K562 (cell line): ENCODE results near the gene STX11. TPM values are rescaled to one million over a fixed set of nuclear protein-coding genes. Genes with fewer than 3 reads are reported as not detected.

ENCODE experiments used
- ATAC-seq: fragments of 200-7000 bp; cut with Tn5 transposase; 3 replicates; pipeline ENCODE4 v1.9.1; 2020; ENCODE audit warnings: moderate library complexity
- BruUV-seq: library from RNA; stranded (reverse); fragments of 400-500 nt; replicated peaks from 2 replicates; lab custom pipeline; 2021; lab: Mats Ljungman, UMichigan
- CTCF ChIA-PET: fragments of 300-600 bp; formaldehyde crosslinking; extraction: SDS; loops from one replicate; lab custom pipeline; 2021; ENCODE audit warnings: low intra/inter-chr PET ratio; lab: Yijun Ruan, JAX
- POLR2A ChIA-PET: fragments of 300-600, 350-650 bp; sonication (Branson Sonifier 250); formaldehyde crosslinking; extraction: SDS; loops from one replicate; lab custom pipeline; 2021; ENCODE audit warnings: antibody characterized with exemption, inconsistent platforms; lab: Yijun Ruan, JAX
- DNase-seq, 4 experiments: peaks; one replicate each; pipeline versions ENCODE4 v3.0.0 to v3.0.0-alpha.2; 2011 to 2018; ENCODE audit warnings: low spot score in 3 of 4, mixed read lengths in 3 of 4; ENCODE audit errors: extremely low read depth in 1 of 4
- FAIRE-seq: peaks from 2 replicates; lab custom pipeline; 2011; peaks lifted over from hg19 to GRCh38; lab: Jason Lieb, UNC
- H2AFZ ChIP-seq: 2 replicates; pipeline ENCODE4 v1.6.0; 2011; ENCODE audit warnings: low read depth, low read length, control low read depth, inconsistent platforms
- H3K27ac ChIP-seq: fragments of 200-600 bp; 3 replicates; pipeline ENCODE4 v1.8.0; 2011; ENCODE audit warnings: low read depth, mild to moderate bottlenecking, control low read depth, inconsistent platforms, low read length, moderate library complexity, mixed read lengths; ENCODE audit errors: extremely low read depth
- H3K27me3 ChIP-seq, 2 experiments: fragments of 300-600 bp in 1 of 2; 2 replicates in 1 of 2; 3 replicates in 1 of 2; pipeline versions ENCODE4 v1.6.0 to v1.8.0; 2011; ENCODE audit warnings: inconsistent platforms in 2 of 2, low read length in 2 of 2, mild to moderate bottlenecking in 1 of 2, mixed read lengths in 1 of 2, moderate library complexity in 1 of 2; ENCODE audit not compliant: control insufficient read depth in 2 of 2, insufficient read depth in 2 of 2
- H3K36me3 ChIP-seq: fragments of 300-600 bp; 3 replicates; pipeline ENCODE4 v1.8.0; 2011; ENCODE audit warnings: mild to moderate bottlenecking, low read length, inconsistent platforms; ENCODE audit not compliant: control insufficient read depth, insufficient read depth
- H3K4me1 ChIP-seq, 2 experiments: fragments of 200-600 bp in 1 of 2; replicated peaks in 1 of 2; 2 replicates in 1 of 2; 3 replicates in 1 of 2; pipeline versions ENCODE4 v1.5.1 to v1.8.0; 2011; ENCODE audit warnings: inconsistent platforms in 2 of 2, low read length in 2 of 2, mild to moderate bottlenecking in 1 of 2, mixed read lengths in 1 of 2, moderate library complexity in 1 of 2; ENCODE audit not compliant: control insufficient read depth in 2 of 2, insufficient read depth in 2 of 2
- H3K4me2 ChIP-seq: 2 replicates; pipeline ENCODE4 v1.6.1; 2011; ENCODE audit warnings: low read length, control low read depth, inconsistent platforms, mixed read lengths; ENCODE audit not compliant: insufficient read depth
- H3K4me3 ChIP-seq: fragments of 200-600 bp; sonication (generic), shearing (Covaris generic); 2 replicates; pipeline ENCODE4 v1.5.1; 2016; ENCODE audit warnings: control low read depth, inconsistent platforms
- H3K79me2 ChIP-seq: fragments of 200-600 bp; 3 replicates; pipeline ENCODE4 v1.8.0; 2011; ENCODE audit warnings: low read length, inconsistent platforms; ENCODE audit not compliant: control insufficient read depth, insufficient read depth
- H3K9ac ChIP-seq, 2 experiments: 2 replicates each; pipeline versions ENCODE4 v1.6.0 to v1.6.1; 2011; ENCODE audit warnings: low read depth in 2 of 2, low read length in 2 of 2, control low read depth in 1 of 2, inconsistent platforms in 1 of 2, mild to moderate bottlenecking in 1 of 2, mixed read lengths in 1 of 2; ENCODE audit not compliant: insufficient read depth in 1 of 2
- H3K9me1 ChIP-seq: one replicate; pipeline ENCODE4 v1.6.0; 2011; ENCODE audit warnings: inconsistent platforms, mild to moderate bottlenecking, low read length, moderate library complexity; ENCODE audit not compliant: control insufficient read depth, insufficient read depth
- H3K9me3 ChIP-seq: replicated peaks from 2 replicates; pipeline ENCODE4 v1.5.1; 2011; ENCODE audit warnings: low read depth, low read length, inconsistent platforms; ENCODE audit not compliant: control insufficient read depth, insufficient read depth
- H4K20me1 ChIP-seq: replicated peaks from 2 replicates; pipeline ENCODE4 v1.6.1; 2011; ENCODE audit warnings: low read length, inconsistent platforms, mixed read lengths; ENCODE audit not compliant: control insufficient read depth, insufficient read depth
- HCFC1 ChIP-seq: IDR thresholded peaks from 2 replicates; pipeline ENCODE4 v1.6.1; 2012; ENCODE audit warnings: low read depth, low read length, improper control_type of control experiment
- MCM7 ChIP-seq, 2 experiments: fragments of 450-650 bp; IDR thresholded peaks; 2 replicates each; pipeline ENCODE4 v1.6.1; 2016 to 2018
- MEF2D ChIP-seq: conservative IDR thresholded peaks from 2 replicates; pipeline ENCODE4 v1.6.1; 2016; ENCODE audit warnings: low read depth, missing genetic modification characterization, missing compliant biosample characterization
- RAD51 ChIP-seq: fragments of 450-650 bp; IDR thresholded peaks from 2 replicates; pipeline ENCODE4 v1.7.1; 2016; ENCODE audit warnings: low read depth, mild to moderate bottlenecking, borderline replicate concordance
- TBL1XR1 ChIP-seq, 2 experiments: IDR thresholded peaks; 2 replicates each; pipeline ENCODE4 v1.6.1; 2012; ENCODE audit warnings: improper control_type of control experiment in 2 of 2, low read length in 2 of 2, mild to moderate bottlenecking in 1 of 2
- XRCC4 ChIP-seq: IDR thresholded peaks from one replicate; pipeline ENCODE4 v1.6.1; 2011; ENCODE audit not compliant: insufficient read depth, insufficient read length; ENCODE audit errors: extremely low read depth
- ZBTB11 ChIP-seq, 3 experiments: fragments of 200-800 bp in 1 of 3; fragments of 250-450 bp in 1 of 3; fragments of 450-650 bp in 1 of 3; sonication (Bioruptor Pico) in 1 of 3; sonication (Bioruptor generic) in 1 of 3; formaldehyde crosslinking in 1 of 3; IDR thresholded peaks; 2 replicates each; pipeline versions ENCODE4 v1.6.1 to v1.8.0; 2016 to 2022; ENCODE audit warnings: mild to moderate bottlenecking in 2 of 3, missing genetic modification characterization in 2 of 3, missing compliant biosample characterization in 1 of 3, moderate library complexity in 1 of 3
- ZNF584 ChIP-seq: fragments of 200-800 bp; sonication (Bioruptor generic); IDR thresholded peaks from 2 replicates; pipeline ENCODE4 v1.6.1; 2016; ENCODE audit warnings: low read depth, mild to moderate bottlenecking, missing genetic modification characterization, missing compliant biosample characterization
- WGBS: fragments of 100-300 bp; shearing (Covaris generic); methylation state at CpG from one replicate; pipeline ENCODE4 v1.1.6; 2016; ENCODE audit warnings: low coverage, mixed read lengths; ENCODE audit not compliant: insufficient coverage; ENCODE audit errors: missing lambda C conversion rate; 5-methylcytosine and 5-hydroxymethylcytosine counted together
- in situ Hi-C: fragments of 300-500 bp; cut with MboI; formaldehyde crosslinking; loops from 4 replicates; pipeline ENCODE4 v1.15.0; 2018; ENCODE audit warnings: inconsistent platforms, mixed read lengths
- intact Hi-C: fragments of 100-400 bp; cut with micrococcal nuclease; formaldehyde crosslinking; loops from 2 replicates; pipeline ENCODE4 v1.14.2; 2022
- polyA plus RNA-seq, 8 experiments: library from polyadenylated mRNA; depleted of rRNA in 4 of 8; stranded (reverse) in 5 of 8; unstranded in 3 of 8; fragments of >200 nt; fragmentation: Nextera tagmentation in 2 of 8; fragmentation: Illumina TruSeq in 1 of 8; extraction: Ambion mirVana in 2 of 8; extraction: Trizol in 1 of 8; gene quantifications; 2 replicates each; pipeline versions ENCODE4 v1.2.1 to v1.2.3, GENCODE V29; 2011 to 2014; ENCODE audit warnings: inconsistent platforms in 1 of 8, missing spikeins in 1 of 8
- total RNA-seq, 7 experiments: library from RNA; depleted of rRNA in 6 of 7; stranded (reverse); fragments of >200 nt in 6 of 7; fragmentation: Illumina TruSeq in 2 of 7; extraction: Trizol in 2 of 7; gene quantifications; 2 replicates each; pipeline versions ENCODE4 v1.2.1 to v1.2.3, GENCODE V29; 2011 to 2021; ENCODE audit warnings: low replicate concordance in 1 of 7
- TF ChIP-seq, protein P1 (sequence below): sonication (generic); formaldehyde crosslinking; IDR thresholded peaks from 2 replicates; pipeline ENCODE4 v1.8.0; 2023; ENCODE audit warnings: missing genetic modification reagents, mild to moderate bottlenecking, borderline replicate concordance
- TF ChIP-seq, protein P2 (sequence below): fragments of 450-650 bp; formaldehyde crosslinking; IDR thresholded peaks from 2 replicates; pipeline ENCODE4 v1.4.0; 2020; ENCODE audit warnings: mild to moderate bottlenecking, moderate library complexity
- TF ChIP-seq, protein P3 (sequence below): fragments of 250-450 bp; sonication (Bioruptor Pico); IDR thresholded peaks from 2 replicates; pipeline ENCODE4 v1.6.1; 2021; ENCODE audit warnings: mild to moderate bottlenecking

Gene STX11
- total and polyA plus RNA-seq, 9 of the 15 experiments (the other 6 are each of a cell fraction or from before 2014, with no cell fraction given): 0.06 to 0.73 (median 0.40) TPM

DNA sequence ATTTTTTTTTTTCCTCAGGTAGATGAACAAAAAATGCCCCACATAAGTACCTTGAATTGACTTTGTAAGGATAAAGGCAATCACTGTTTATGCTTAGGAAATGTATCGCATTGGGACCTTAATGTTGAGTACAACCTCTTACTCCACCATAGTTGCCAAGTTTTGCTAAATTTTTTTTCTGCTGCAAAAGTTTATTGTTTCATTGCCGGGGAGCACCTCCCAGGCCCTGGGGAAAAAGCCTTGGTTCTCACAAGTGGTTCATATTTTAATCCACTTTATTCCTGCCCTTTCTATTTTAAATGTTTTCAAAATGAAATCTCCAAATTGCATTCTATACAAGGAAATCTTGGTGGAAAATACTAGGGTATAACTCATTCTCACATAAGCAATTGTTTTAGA, 82.5 kb downstream of the STX11 start:
- CTCF ChIA-PET: no interaction called here
- no peaks in the 10 kb centered on the region for H3K4me1 ChIP-seq
- no peaks in the 10 kb centered on the region for H4K20me1 ChIP-seq
- H3K4me2 ChIP-seq: no peak overlapping the region
- no peaks in the 10 kb centered on the region for H3K79me2 ChIP-seq
- no peak overlapping the region for H2AFZ ChIP-seq
- H3K9me1 ChIP-seq: no peaks in the 10 kb centered on the region
- no peak overlapping the region for H3K9ac ChIP-seq
- no peaks in the 10 kb centered on the region for H3K36me3 ChIP-seq
- intact Hi-C loops: no loop called here
- POLR2A ChIA-PET: interaction anchor here (2.1 kb wide), 1 partner anchor 16 kb away, joined by 7 read pairs; no protein-coding TSS in a partner anchor
- BruUV-seq: no TSS peak
- in situ Hi-C loops: no loop called here
- H3K27ac ChIP-seq: no peak overlapping the region
- H3K9me3 ChIP-seq: no peaks in the 10 kb centered on the region
- 2% methylated on average over 2 of the region's 2 CpGs for WGBS
- peaks cover under 1 to 9% of the 10 kb centered on the region in 2 experiments; a peak in 2 of 5 replicates for H3K27me3 ChIP-seq
- FAIRE-seq (no peak), DNase-seq (no peak), ATAC-seq (no peak)
- H3K4me3 ChIP-seq: no peak overlapping the region
- TF ChIP-seq MEF2D (no peak), TBL1XR1 (IDR thresholded peaks at IDR 0.05; ENCODE audit: low read length in 2 of 2) (no peak), ZNF584 (CRISPR knock-in tag) (no peak), RAD51 (no peak), ZBTB11 (CRISPR knock-in tag; IDR thresholded peaks at IDR 0.05) (no peak), XRCC4 (no peak), MCM7 (IDR thresholded peaks at IDR 0.05) (no peak), HCFC1 (no peak)
- TF ChIP-seq, protein P1, sequence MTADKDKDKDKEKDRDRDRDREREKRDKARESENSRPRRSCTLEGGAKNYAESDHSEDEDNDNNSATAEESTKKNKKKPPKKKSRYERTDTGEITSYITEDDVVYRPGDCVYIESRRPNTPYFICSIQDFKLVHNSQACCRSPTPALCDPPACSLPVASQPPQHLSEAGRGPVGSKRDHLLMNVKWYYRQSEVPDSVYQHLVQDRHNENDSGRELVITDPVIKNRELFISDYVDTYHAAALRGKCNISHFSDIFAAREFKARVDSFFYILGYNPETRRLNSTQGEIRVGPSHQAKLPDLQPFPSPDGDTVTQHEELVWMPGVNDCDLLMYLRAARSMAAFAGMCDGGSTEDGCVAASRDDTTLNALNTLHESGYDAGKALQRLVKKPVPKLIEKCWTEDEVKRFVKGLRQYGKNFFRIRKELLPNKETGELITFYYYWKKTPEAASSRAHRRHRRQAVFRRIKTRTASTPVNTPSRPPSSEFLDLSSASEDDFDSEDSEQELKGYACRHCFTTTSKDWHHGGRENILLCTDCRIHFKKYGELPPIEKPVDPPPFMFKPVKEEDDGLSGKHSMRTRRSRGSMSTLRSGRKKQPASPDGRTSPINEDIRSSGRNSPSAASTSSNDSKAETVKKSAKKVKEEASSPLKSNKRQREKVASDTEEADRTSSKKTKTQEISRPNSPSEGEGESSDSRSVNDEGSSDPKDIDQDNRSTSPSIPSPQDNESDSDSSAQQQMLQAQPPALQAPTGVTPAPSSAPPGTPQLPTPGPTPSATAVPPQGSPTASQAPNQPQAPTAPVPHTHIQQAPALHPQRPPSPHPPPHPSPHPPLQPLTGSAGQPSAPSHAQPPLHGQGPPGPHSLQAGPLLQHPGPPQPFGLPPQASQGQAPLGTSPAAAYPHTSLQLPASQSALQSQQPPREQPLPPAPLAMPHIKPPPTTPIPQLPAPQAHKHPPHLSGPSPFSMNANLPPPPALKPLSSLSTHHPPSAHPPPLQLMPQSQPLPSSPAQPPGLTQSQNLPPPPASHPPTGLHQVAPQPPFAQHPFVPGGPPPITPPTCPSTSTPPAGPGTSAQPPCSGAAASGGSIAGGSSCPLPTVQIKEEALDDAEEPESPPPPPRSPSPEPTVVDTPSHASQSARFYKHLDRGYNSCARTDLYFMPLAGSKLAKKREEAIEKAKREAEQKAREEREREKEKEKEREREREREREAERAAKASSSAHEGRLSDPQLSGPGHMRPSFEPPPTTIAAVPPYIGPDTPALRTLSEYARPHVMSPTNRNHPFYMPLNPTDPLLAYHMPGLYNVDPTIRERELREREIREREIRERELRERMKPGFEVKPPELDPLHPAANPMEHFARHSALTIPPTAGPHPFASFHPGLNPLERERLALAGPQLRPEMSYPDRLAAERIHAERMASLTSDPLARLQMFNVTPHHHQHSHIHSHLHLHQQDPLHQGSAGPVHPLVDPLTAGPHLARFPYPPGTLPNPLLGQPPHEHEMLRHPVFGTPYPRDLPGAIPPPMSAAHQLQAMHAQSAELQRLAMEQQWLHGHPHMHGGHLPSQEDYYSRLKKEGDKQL (CRISPR knock-in tag): no peak
- TF ChIP-seq, protein P2, sequence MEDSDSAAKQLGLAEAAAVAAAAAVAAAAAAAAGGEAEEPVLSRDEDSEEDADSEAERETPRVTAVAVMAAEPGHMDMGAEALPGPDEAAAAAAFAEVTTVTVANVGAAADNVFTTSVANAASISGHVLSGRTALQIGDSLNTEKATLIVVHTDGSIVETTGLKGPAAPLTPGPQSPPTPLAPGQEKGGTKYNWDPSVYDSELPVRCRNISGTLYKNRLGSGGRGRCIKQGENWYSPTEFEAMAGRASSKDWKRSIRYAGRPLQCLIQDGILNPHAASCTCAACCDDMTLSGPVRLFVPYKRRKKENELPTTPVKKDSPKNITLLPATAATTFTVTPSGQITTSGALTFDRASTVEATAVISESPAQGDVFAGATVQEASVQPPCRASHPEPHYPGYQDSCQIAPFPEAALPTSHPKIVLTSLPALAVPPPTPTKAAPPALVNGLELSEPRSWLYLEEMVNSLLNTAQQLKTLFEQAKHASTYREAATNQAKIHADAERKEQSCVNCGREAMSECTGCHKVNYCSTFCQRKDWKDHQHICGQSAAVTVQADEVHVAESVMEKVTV (CRISPR knock-in tag): no peak
- TF ChIP-seq, protein P3, sequence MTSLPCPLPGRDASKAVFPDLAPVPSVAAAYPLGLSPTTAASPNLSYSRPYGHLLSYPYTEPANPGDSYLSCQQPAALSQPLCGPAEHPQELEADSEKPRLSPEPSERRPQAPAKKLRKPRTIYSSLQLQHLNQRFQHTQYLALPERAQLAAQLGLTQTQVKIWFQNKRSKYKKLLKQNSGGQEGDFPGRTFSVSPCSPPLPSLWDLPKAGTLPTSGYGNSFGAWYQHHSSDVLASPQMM (CRISPR knock-in tag): no peak
